Myocyte (in vitro differentiated cells): ENCODE data around the gene SLC20A1. TPM values are rescaled to one million over a fixed set of nuclear protein-coding genes. Genes with fewer than 3 reads are reported as not detected.

Experiments
- DNase-seq: peaks from one replicate; pipeline ENCODE4 v3.0.0-alpha.2; 2012; ENCODE audit warnings: low read depth
- total RNA-seq: library from RNA; depleted of rRNA; stranded (reverse); fragments of >200 nt; gene quantifications from 2 replicates; pipeline ENCODE4 v1.2.3, GENCODE V29; 2014

Gene SLC20A1
- total RNA-seq, 1 donor from 2014 or later = 36.8 TPM

- no peak for DNase-seq
These were observed 20.1 kb upstream of the SLC20A1 start for GRCh38 chr2:112625474-112626114.

GRCh38 chr2:112626604-112627059, 19.1 kb upstream of the SLC20A1 start:
- DNase-seq = peak; percentile 88

- DNase-seq = peak; percentile 73
These were observed 18.4 kb upstream of the SLC20A1 start for GRCh38 chr2:112627060-112628040.

- no peak for DNase-seq
These were observed 16.5 kb upstream of the SLC20A1 start for GRCh38 chr2:112629224-112629623.

GRCh38 chr2:112629823-112630222, 15.9 kb upstream of the SLC20A1 start:
- DNase-seq = no peak

- DNase-seq = no peak
These were observed 15.5 kb upstream of the SLC20A1 start for GRCh38 chr2:112630268-112630667.

- no peak for DNase-seq
These were observed 12.0 kb upstream of the SLC20A1 start for GRCh38 chr2:112633708-112634107.

GRCh38 chr2:112634153-112634873, 11.4 kb upstream of the SLC20A1 start:
- no peak for DNase-seq

- DNase-seq = no peak
These were observed 10.9 kb upstream of the SLC20A1 start for GRCh38 chr2:112634874-112635157.

- no peak for DNase-seq
These were observed 9.0 kb upstream of the SLC20A1 start for GRCh38 chr2:112636605-112637288.

- DNase-seq = no peak
These were observed 8.5 kb upstream of the SLC20A1 start for GRCh38 chr2:112637289-112637660.

GRCh38 chr2:112639936-112640335, 5.8 kb upstream of the SLC20A1 start:
- no peak for DNase-seq

- DNase-seq = no peak
These were observed 5.3 kb upstream of the SLC20A1 start for GRCh38 chr2:112640467-112640799.

GRCh38 chr2:112640800-112641675, 4.7 kb upstream of the SLC20A1 start:
- peak; percentile 73 for DNase-seq

- no peak for DNase-seq
These were observed 4.0 kb upstream of the SLC20A1 start for GRCh38 chr2:112641701-112642100.

GRCh38 chr2:112642561-112642960, 3.2 kb upstream of the SLC20A1 start:
- no peak for DNase-seq

- peak; percentile 73 for DNase-seq
These were observed 2.8 kb upstream of the SLC20A1 start for GRCh38 chr2:112642966-112643365.

- peak; percentile 42 for DNase-seq
These were observed 2.3 kb upstream of the SLC20A1 start for GRCh38 chr2:112643488-112643887.

GRCh38 chr2:112644155-112644932, 1.4 kb upstream of the SLC20A1 start:
- peak; percentile 32 for DNase-seq

GRCh38 chr2:112644933-112645309, 818 bp upstream of the SLC20A1 start:
- no peak for DNase-seq
